ENCODE data around the gene PRDM16.

The PRDM16 gene

GRCh38 chr1:3033040-3033789 is 35.8 kb upstream of the PRDM16 start:
- no peak for DNase-seq

- no peak for DNase-seq
These were observed 35.3 kb upstream of the PRDM16 start for GRCh38 chr1:3033790-3034090.

- no peak for DNase-seq
These were observed 34.8 kb upstream of the PRDM16 start for GRCh38 chr1:3034162-3034561.

GRCh38 chr1:3034728-3035562 is 34.1 kb upstream of the PRDM16 start:
- no peak for DNase-seq

DNA sequence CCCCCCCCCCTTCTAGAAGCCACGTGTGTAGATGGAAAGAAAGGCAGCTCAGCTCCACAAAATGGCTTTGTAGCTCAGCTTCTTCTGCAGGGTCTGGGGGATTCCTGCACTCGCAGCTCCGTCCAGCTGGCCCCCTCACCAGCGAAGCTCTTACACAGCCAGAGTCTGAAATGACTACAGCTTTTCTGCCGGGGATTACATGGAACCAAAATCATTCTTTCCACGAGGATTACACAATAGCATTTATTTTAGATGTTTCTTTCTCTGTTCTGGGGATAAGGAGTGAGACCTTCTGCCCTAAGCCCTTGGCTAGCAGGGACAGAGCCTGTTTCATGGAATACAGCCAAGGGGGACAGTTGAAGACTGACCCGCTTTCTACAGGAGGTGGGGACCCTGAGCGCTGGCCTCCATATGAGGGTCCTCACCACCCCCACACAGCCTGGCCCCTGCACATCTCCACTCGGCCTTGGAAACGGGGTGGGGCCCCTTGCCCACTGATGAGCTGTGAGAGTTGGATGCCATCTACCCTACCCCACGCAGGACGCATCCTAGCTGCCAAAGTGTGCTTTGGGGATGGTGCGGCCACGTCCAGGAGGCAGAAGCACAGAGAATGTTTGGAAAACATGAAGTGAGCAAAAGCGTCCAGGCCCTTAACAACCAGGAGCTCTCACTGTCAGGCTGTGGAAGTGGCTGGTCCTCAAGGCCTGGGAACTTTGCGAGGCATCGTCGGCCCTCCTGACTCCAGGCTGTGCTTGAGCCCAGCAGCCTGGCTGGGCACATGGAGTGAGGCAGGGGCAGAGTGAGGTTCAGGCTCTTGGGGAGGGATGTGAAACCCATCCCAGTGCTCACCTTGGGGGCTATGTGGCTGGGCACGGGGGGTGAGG is 33.2 kb upstream of the PRDM16 start:
- no peak for DNase-seq

DNA sequence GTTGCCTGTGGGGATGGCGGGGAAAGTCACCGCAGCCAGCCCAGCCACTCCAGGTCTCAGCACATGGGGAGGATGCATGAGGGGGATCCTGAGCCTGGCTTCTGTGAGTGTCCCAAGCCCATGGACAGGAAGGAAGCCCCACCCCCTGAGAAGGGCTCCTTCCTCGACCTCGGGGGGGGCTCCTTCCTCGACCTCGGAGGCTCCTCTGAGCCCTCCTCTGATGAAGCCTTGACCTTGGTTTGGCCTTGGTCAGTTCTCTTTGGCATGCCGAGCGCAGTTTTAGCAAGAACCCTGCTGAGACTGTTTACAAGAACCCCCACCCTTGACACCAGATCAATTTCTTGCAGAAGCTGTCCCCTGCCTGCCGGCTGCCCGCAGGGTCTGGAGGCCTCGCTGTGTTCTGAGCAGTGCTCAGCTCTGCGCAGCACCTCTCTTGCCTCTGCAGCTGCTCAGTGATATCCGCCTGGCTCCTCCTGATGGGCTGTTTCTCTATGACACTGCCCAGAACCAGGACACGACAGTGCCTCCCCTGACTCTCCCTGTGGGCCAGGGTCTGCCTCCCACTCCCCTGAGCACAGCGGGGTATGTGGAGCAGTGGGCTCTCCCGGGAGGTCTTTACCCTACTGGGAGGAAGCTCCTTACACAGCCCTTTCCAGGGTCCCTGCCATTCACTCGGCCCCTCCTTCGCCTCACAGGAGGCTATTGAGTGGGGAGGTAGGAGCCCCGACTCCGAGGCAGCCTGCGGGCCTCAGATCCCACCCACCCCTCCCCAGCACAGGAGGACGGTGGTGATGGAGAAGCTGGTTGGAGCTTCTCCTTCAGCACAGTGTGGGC is 32.3 kb upstream of the PRDM16 start:
- no peak for DNase-seq

DNA sequence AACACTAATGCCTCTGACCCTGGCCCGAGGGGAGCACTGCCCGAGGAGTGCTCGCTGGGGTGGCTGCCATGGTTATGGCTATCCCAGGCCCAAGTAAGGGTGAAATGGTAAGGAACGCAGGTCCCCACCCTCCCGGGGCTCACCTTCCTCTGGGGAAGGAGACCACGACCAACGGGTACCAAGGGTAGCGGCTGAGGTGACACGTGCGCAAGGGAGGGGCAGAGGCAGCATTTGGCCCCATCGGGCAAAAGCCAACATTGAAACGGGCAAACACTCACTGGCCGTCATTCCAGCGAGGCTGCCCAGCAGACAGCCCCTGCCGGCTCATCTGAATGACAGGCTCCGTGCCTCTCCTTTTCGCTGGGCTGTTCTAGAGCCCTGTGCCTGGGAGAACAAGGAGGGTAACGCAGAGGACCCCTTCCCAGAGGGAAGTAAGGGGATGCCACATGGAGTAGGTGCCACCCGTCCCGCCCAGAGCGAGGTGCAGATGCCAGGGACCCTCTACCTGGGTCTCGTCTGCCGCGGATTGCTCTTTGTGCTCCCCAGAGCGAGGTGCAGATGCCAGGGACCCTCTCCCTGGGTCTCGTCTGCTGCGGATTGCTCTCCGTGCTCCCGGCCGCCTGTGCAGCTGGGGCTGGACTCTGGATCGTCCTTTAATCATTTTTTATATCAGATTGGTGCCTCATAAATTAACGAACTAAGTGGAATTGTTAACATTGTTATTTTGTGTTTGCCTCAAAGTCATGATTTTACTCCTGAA is 31.5 kb upstream of the PRDM16 start:
- DNase-seq: no peak

DNA sequence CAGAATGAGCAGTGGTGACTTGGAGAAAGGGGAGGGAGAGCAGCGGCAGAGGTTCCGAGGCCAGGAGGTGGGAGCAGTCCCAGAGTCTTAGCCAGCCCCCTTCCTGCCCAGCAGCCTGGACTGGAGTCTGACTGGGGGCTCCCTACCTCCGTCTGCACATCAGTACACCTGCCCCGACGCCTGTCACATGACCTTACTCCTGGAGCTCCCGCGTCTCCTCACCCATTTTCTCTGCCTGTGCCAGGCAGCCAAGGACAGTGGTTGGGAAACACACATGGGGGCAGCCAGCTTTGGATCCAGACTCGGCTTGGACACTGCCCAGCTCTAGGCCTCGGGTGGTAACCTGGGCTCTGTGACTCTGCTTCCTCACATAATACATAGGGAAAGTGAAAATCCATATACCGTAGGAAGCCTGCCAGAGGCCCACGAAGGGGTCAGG is 30.9 kb upstream of the PRDM16 start:
- DNase-seq: no peak

DNA sequence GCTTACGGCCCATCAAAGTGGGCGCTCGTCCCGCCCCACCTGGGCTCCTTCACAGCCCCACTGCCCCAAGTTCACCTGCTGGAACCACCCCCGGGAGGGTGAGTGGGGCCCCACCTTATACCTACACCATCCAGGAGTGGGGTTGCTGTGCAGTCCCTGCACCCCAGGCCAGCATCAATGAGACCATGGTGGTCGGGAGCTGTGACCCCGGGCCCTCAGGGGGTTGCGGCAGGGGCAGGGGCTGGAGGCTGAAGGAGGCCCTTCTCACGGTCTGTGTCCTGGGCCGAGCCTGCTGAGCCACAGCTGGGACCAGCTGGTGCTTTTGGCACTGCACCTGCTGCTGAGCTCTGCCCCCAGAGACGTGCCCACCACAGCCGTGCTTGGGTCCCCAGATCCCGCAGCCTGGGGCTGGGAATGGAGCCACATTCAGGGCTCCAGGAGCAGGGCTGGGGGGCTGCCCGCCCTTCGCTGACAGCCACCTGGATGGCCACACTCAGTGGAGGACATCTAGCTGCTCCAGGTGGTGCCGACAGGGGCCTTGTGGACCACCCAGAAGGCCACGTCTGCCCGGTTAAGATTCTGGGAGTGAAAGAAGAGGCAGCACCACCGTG is 30.3 kb upstream of the PRDM16 start:
- no peak for DNase-seq

DNA sequence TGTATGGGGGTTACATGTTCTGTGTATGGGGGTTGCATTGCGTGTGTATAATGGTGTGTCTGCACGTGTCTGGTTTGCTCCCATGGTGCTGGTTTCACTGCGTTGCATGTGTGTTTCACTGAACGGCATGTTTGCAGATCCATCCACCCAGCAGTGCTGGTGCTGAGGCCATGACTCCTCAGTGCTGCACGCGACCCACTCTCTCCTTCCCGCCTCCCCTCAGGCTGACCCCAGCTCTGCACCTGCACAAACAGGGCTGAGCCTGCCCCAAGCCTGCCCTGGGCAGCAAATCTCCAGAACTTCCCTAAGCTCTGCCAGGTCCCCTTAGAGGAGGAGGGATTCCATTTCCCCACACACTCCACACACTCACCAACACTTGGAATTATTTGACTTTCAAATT is 29.0 kb upstream of the PRDM16 start:
- DNase-seq: no peak

- no peak for DNase-seq
These were observed 26.5 kb upstream of the PRDM16 start for GRCh38 chr1:3042481-3042880.

DNA sequence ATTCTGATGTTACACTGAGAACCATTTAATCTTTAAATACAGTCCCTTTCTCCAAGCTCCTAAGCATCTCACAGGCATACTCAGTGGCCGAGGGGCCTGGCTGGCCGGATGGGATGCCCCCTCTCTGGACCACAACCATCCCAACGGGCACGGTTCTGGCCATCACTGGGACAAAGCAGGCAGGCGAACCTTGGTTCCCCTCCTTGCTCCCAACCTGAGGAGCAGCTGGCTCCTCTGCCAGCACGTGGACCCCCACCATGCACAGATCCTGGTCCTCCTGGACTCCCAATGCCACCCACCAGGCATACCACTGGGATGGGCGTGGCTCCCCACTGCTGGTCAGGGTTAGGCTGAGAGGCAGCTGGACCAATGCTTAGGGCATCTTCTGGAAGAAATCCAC is 19.8 kb upstream of the PRDM16 start:
- DNase-seq: no peak

DNA sequence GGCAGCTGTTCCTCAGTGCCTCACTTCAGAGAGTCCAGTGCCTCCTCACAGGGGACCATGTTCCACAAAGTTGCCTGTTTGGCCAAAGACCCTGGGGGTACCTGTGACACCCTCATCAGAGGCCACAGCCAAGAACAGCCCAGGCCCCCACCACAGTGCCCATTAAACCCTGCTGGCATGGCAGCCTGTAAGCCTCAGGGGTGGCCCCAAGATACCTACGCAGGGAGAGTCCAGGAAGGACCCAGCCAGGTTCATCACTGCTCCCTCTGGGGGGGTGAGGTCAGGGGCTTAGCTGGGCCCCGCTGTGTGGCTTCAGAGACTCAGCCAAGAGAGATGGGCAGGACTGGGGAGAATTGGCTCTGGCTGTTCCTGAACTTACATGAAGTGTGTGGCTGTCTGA is 19.1 kb upstream of the PRDM16 start:
- no peak for DNase-seq

- no peak for DNase-seq
These were observed 18.4 kb upstream of the PRDM16 start for GRCh38 chr1:3050603-3051002.

GRCh38 chr1:3051270-3052268 is 17.4 kb upstream of the PRDM16 start:
- DNase-seq: no peak

GRCh38 chr1:3052501-3052900 is 16.5 kb upstream of the PRDM16 start:
- no peak for DNase-seq

DNA sequence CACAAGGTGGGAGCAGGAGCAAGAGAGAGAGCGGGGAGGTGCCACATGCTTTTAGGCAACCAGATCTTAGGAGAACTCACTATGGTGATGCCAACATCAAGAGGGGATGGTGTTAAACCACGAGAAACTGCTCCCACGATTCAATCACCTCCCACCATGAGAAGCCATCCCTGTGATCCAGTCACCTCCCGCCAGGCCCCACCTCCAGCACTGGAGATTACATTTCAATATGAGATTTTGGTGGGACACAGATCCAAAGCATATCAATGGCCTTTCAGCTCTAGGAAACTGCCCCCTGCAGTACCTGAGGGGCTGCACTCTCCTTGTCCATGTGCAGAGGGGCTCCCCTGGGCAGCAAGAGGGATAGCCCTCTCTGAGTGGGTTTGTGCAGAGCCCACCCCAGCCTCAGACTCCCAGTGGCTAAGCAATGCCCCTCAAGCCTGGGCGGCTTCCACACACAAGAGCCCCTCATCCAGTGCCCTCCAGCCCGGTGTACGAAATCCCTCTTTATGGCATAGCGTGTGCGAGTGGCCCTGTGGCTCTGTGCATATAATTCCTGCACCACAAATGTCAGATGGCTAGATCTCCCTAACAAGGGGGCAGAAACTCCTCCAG is 15.5 kb upstream of the PRDM16 start:
- DNase-seq: no peak

GRCh38 chr1:3053986-3054385 is 15.0 kb upstream of the PRDM16 start:
- no peak for DNase-seq

- no peak for DNase-seq
These were observed 14.5 kb upstream of the PRDM16 start for GRCh38 chr1:3054474-3054873.

- DNase-seq: no peak
These were observed 14.0 kb upstream of the PRDM16 start for GRCh38 chr1:3055051-3055450.

Measured in SIG-M5 (cell line).